Glomerular endothelial cell (primary cell): ENCODE results near the gene MPDU1. TPM values are rescaled to one million over a fixed set of nuclear protein-coding genes. Genes with fewer than 3 reads are reported as not detected.

Experiments used
- DNase-seq: peaks from one replicate; pipeline ENCODE4 v3.0.0-alpha.2; 2011; ENCODE audit warnings: low read depth, low spot score; ENCODE audit errors: extremely low read depth
- total RNA-seq: library from RNA; depleted of rRNA; stranded (reverse); fragments of >200 nt; gene quantifications from 2 replicates; pipeline ENCODE4 v1.2.3, GENCODE V29; 2015

The MPDU1 gene
- total RNA-seq = 117 and 164 TPM in 2 replicates

- peak; percentile 86 for DNase-seq
Measured at GRCh38 chr17:7583253-7584109, at the start of gene MPDU1. MPDU1 (plus strand) TSS chr17:7583852; CDS start chr17:7583863, 11 bp downstream.

- DNase-seq = no peak
Measured at GRCh38 chr17:7538050-7538449, 45.6 kb upstream of the MPDU1 start.

GRCh38 chr17:7538891-7539545 lies 44.6 kb upstream of the MPDU1 start:
- no peak for DNase-seq

GRCh38 chr17:7541074-7541621 lies 42.5 kb upstream of the MPDU1 start:
- DNase-seq = no peak

GRCh38 chr17:7544911-7545310 lies 38.7 kb upstream of the MPDU1 start:
- DNase-seq = no peak

GRCh38 chr17:7548585-7549400 lies 34.9 kb upstream of the MPDU1 start, which contains the start of gene TNFSF12:
TNFSF12 (plus strand) TSS chr17:7549058; CDS start chr17:7549154, 96 bp downstream.
- no peak for DNase-seq

GRCh38 chr17:7549401-7550055 lies 34.1 kb upstream of the MPDU1 start:
- no peak for DNase-seq

GRCh38 chr17:7550344-7550743 lies 33.3 kb upstream of the MPDU1 start:
- no peak for DNase-seq

- no peak for DNase-seq
Measured at GRCh38 chr17:7551396-7551795, 32.3 kb upstream of the MPDU1 start.

GRCh38 chr17:7552621-7553051 lies 31.0 kb upstream of the MPDU1 start:
- no peak for DNase-seq

- no peak for DNase-seq
Measured at GRCh38 chr17:7553356-7553755, 30.3 kb upstream of the MPDU1 start.

- no peak for DNase-seq
Measured at GRCh38 chr17:7555320-7555948, 28.2 kb upstream of the MPDU1 start.

- no peak for DNase-seq
Measured at GRCh38 chr17:7556627-7557026, 27.0 kb upstream of the MPDU1 start.

- no peak for DNase-seq
Measured at GRCh38 chr17:7557147-7557764, 26.4 kb upstream of the MPDU1 start.

- DNase-seq = no peak
Measured at GRCh38 chr17:7557775-7558543, 25.7 kb upstream of the MPDU1 start.

GRCh38 chr17:7558544-7559319 lies 24.9 kb upstream of the MPDU1 start, which contains the start of gene TNFSF13:
TNFSF13 (plus strand) TSS chr17:7558750; CDS start chr17:7559040, 290 bp downstream.
- no peak for DNase-seq

GRCh38 chr17:7559320-7560171 lies 24.1 kb upstream of the MPDU1 start:
- no peak for DNase-seq
